ENCODE results near the gene DRAM2.
"Not testable (repeated sequence)": the region's sequence is repeated elsewhere in the genome, so short reads cannot be mapped to it uniquely, and the experiment has no call there.

The DRAM2 gene

DNA sequence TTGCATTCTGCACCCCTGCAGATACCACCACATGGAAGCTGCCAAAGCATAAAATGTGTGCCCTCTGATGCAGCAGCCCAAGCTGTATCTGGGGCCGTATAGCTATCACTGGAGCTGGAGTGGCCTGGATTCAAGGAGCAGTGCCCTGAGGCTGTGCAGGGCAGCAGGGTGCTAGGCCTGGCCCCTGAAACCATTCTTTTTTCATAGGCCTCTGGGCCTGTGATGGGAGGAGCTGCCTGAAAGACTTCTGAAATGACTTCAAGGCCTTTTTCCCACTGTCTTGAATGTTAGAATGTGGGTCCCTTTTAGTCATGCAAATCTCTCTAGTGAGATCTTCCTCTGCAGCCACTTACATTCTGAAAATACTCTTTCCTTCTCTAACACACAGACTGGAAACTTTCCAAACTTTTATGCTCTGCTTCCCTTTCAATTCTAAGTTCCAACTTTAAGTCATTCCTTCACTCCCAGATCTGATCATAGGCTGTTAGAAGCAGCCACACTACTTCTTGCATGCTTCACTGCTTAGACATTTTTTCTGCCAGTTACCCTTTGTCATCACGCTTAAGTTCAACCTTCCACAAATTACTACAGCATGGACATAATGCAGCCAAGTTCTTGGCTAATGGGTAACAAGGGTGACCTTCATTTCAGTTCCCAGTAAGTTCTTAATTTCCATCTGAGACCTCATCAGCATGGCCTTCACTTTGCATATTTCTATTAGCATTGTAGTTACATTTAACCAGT, 42.4 kb downstream of the DRAM2 start:
- intact Hi-C loops (cut with DNase I), result no loop called here
- DNase-seq, result no peak

GRCh38 chr1:111095421-111095820, 44.5 kb downstream of the DRAM2 start:
- intact Hi-C loops (cut with DNase I); DNase-seq: not testable (repeated sequence)

DNA sequence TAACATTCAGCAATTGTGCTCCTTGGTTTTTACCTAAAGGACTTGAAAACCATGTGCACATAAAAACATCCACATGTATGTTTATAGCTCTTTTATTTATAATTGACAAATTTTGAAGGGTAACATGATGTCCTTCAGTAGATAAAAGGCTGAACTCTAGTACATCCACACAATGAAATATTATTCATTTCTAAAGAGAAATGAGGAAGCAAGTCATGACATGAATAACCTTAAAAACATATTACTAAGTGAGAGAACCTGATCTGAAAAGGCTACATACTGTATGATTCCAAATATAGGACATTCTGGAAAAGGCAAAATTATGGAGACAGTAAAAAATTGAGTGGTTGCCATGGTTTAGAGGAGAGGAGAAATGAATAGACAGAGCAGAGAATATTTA, 50.3 kb downstream of the DRAM2 start:
- DNase-seq, result no peak
- intact Hi-C loops (cut with DNase I), result no loop called here

DNA sequence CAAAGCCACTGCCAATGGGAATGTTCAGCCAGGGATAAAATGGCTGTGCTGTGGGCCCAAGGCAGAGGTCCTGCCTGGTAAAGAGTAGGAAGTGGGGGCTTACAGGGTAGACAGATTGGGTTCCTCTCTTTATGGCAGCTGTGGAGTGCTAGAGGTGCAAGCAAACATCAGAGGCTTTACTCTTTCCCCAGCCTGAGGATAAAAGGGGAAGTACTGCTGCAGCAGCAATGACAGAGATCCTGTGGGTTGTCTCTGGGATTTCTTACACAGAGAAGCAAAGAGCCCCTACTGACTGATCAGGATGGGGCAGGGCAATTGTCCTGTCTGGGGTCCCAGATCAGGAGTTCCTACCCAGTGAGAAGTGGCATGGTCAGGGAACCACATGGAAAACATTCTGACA, 54.2 kb downstream of the DRAM2 start:
- intact Hi-C loops (cut with DNase I), result no loop called here
- DNase-seq, result no peak

DNA sequence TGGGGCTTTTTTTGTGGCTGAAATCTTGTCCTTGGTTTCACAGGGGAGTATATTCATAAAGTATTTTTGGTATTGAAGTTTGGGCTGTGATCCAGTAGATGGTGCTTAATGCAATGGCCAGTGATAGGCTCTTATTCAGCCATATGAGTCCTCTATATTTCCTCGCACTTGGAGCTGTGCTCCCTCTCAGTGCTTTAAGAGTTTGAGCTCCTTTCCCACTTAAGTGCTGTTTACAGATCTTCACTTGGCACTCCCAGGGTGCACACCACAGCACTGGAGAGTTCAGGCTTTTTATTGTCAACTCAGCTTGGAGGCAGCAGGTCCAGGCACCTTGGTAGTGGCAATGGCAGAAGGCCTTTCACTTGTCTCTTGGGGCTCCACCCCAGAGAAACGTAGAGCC, 54.9 kb downstream of the DRAM2 start:
- no peak for DNase-seq
- intact Hi-C loops (cut with DNase I), result no loop called here

DNA sequence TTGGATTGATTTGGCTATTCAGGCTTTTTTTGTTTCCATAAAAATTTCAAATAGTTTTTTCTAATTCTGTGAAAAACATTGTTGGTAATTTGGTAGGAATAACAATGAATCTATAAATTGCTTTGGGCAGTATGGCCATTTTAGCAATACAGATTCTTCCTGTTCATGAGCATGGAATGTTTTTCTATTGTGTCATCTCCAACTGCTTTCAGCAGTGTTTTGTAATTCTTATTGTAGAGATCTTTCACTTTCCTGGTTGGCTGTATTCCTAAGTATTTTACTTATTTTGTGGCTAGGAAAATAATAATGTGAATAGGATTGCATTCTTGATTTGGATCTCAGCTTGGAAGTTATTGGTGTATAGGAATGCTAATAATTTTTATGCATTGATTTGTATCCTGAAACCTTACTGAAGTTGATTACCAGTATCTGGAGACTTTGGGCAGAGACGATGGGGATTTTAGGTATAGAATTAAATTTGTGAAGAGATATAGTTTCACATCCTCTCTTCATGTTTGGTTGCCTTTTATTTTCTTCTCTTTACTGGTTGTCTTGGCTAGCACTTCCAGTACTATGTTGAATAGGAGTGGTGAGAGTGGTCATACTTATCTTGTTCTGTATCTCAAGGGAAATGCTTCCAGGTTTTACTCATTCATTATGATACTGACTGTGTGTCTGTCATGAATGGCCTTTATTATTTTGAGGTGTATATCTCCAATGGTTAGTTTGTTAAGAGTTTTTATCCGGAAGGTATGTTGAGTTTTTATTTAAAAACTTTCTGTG, 57.3 kb downstream of the DRAM2 start:
- intact Hi-C loops (cut with DNase I), result no loop called here
- no peak for DNase-seq

DNA sequence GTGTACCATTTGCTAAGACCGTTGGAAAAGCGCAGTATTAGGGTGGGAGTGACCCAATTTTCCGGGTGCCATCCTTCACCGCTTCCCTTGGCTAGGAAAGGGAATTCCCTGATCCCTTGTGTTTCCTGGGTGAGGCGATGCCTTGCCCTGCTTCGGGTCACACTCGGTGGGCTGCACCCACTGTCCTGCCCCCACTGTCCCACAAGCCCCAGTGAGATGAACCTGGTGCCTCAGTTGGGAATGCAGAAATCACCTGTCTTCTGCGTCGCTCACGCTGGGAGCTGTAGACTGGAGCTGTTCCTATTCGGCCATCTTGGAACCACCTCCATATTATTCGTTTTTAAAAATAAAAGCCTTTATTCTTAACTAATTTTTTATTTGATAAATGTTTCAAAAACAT, 60.6 kb downstream of the DRAM2 start:
- intact Hi-C loops (cut with DNase I); DNase-seq: not testable (repeated sequence)

DNA sequence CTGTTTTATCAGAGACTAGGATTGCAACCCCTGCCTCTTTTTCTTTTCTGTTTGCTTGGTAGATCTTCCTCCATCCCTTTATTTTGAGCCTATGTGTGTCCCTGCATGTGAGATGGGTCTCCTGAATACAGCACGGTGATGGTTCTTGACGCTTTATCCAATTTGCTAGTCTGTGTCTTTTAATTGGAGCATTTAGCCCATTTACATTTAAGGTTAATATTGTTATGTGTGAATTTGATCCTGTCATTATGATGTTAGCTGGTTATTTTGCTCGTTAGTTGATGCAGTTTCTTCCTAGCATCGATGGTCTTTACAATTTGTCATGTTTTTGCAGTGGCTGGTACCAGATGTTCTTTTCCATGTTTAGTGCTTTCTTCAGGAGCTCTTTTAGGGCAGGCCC, 62.6 kb downstream of the DRAM2 start:
- intact Hi-C loops (cut with DNase I); DNase-seq: not testable (repeated sequence)
